ENCODE measurements around the gene UBAP1L.

Gene UBAP1L

GRCh38 chr15:65066635-65067316, 48.2 kb downstream of the UBAP1L start:
- no peak for DNase-seq (ENCODE audit: low read depth in 3 of 3)

GRCh38 chr15:65066001-65066634, 48.9 kb downstream of the UBAP1L start:
- DNase-seq (ENCODE audit: low read depth in 3 of 3), result no peak

DNA sequence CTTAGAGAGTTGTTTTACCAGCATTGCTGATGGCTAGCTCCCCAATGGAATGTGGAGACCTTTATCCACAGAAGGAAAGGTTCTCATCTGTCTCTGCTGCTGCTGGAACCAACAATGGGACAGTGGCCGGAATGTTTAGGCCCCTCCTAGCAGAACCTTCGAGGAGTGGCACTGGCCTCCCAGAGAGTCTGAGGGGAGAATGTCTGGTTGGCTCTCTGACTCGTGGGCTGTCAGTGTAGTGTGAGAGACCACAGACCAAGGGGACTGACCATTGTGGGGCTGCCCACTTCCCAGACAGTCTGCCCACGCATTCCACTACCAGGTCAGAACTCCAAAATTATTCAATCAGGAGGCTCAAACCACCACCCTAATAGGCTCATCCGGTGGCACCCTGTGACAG, 52.3 kb downstream of the UBAP1L start:
- DNase-seq (ENCODE audit: low read depth in 3 of 3), result no peak

- no peak for DNase-seq (ENCODE audit: low read depth in 3 of 3)
Observed at GRCh38 chr15:65062061-65062460, 52.9 kb downstream of the UBAP1L start.

GRCh38 chr15:65060641-65061397, 54.2 kb downstream of the UBAP1L start:
- DNase-seq (ENCODE audit: low read depth in 3 of 3), result no peak

GRCh38 chr15:65059931-65060596, 54.9 kb downstream of the UBAP1L start:
- DNase-seq (ENCODE audit: low read depth in 3 of 3), result no peak

DNA sequence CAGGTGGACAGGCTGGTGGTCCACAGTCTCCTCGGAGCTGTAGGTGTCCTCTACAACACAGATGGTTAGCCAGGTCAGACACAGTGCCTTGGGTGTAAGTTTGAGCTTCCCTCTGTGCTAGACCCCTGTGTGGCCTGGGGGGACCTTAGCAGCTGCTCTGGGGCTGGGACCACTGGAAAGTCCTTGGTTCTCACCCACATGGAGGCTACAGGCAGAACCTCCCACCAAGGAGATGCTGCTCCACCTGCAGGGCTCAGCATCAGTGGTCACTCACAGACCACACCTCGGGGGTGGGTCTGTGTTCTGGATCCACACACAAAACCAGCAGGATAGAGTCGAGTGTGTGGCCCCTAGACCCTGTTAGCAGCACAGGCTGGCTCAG, 55.6 kb downstream of the UBAP1L start:
- DNase-seq (ENCODE audit: low read depth in 3 of 3), result no peak

GRCh38 chr15:65058394-65059368, 56.3 kb downstream of the UBAP1L start:
- DNase-seq (ENCODE audit: low read depth in 3 of 3), result no peak

GRCh38 chr15:65057549-65057940, 57.5 kb downstream of the UBAP1L start:
- DNase-seq (ENCODE audit: low read depth in 3 of 3), result no peak

GRCh38 chr15:65056868-65057548, 58.0 kb downstream of the UBAP1L start:
- DNase-seq (ENCODE audit: low read depth in 3 of 3), result no peak

GRCh38 chr15:65056106-65056505, 58.9 kb downstream of the UBAP1L start:
- DNase-seq (ENCODE audit: low read depth in 3 of 3), result no peak

DNA sequence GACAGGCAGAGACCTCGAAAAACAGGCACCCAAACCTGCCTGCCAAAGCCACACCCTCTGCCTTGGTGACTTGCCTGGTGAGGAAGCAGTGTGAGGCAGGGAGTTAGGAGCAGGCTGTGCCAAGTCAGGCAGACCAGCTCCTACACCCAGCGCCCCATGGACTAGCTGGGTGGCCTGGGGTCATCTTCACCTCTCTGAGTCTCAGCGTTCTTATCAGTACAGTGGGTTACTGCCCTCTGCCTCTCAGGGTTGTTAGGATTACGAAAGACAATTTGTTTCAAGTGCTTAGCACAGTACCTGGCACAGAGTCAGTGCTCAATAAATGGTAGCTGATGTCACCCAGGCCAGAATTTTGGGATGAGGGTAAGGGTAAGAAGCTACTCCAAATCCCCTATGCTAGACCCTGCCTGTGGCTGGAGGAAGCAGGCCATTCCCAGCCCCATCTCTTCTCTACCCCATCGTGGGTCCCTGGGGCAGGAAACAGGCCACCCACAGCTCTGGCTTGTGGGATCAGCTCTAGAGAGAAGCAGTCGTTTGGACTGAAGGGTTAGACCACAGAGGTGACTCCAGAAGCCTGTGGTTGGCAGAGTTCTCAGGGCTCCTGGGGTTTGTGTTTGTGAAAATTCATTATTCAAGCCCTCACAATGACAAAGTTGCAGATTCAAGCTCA, 59.7 kb downstream of the UBAP1L start:
- no peak for DNase-seq (ENCODE audit: low read depth in 3 of 3)

DNA sequence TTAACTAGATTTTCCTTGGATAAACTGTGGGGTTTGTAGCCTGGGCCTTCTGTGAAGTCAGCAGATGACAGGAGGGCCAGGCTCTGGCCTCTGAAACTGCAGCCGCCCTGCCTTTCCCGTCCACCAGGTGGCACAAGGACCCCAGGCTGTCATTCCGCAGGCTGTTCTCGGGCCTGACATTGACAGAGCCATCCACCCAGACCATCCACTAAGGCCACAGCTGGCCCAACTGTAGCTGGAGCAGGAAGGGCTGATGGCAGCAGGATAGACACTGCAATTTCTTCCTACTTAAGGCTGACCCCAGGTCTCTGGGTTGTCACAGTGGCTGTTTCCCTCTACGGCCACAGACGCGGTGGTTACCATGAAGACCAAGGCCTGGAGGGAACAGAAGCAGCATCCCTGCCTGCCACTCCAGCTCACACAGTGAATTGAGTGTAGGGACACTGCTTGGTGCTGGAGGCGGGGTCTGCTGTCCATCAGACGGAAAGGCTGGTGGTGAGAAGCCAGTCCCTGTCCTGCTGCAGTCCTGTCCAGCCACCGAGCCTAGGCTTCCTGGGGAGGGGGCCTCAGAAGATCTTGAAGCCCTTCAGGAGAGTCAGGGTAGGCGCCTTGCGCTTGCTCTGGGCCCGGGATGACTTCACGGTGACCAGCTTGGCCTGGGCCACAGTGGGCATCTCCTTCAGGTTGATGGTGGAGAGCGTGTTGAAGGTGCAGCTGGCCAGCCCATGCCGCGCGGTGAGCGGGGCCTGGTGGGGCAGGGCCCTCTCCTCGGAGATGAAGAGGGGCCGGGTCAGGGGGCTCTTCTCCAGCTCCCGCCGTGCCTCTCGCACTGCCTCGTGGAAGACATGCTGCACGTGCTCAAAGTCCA, 60.4 kb downstream of the UBAP1L start:
- peak in 1 of 3 donors; percentile 52 for DNase-seq (ENCODE audit: low read depth in 3 of 3)

DNA sequence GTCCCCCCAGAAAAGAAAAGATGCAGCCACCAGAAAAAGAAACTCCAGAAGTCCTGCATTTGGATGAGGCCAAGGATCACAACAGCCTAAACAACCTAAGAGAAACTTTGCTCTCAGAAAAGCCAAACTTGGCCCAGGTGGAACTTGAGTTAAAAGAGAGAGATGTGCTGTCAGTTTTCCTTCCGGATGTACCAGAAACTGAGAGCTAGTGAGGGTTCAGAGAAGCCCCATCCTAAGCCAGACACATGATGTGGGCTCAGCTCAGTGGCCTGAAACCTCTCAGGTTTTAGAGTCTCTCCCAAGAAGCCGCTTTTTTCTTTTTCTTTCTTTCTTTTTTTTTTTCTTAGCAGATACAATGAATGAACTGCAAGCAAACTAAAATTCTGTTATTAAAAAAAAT, 62.0 kb downstream of the UBAP1L start:
- DNase-seq (ENCODE audit: low read depth in 3 of 3), result no peak

DNA sequence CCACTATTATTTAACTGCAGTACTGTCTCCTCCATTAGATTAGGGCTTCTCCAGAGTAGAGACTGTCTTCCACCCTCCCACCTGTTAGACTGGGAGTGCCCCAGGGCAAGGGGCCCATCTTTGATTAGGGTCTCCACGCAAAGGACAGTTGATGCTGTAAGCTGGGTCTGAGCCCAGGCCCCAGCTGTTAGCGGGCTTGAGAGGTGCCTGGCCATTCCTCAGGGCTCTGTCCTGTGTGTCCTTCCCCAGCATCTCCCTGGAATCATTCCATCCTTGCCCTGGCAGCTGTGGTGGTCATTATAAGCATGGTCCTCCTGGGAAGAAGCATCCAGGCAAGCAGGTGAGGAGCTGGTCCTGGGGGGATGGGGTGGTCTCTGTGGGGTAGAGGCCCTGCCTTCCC, 63.7 kb downstream of the UBAP1L start:
- no peak for DNase-seq (ENCODE audit: low read depth in 3 of 3)

GRCh38 chr15:65050270-65050669, 64.7 kb downstream of the UBAP1L start:
- DNase-seq (ENCODE audit: low read depth in 3 of 3), result no peak

DNA sequence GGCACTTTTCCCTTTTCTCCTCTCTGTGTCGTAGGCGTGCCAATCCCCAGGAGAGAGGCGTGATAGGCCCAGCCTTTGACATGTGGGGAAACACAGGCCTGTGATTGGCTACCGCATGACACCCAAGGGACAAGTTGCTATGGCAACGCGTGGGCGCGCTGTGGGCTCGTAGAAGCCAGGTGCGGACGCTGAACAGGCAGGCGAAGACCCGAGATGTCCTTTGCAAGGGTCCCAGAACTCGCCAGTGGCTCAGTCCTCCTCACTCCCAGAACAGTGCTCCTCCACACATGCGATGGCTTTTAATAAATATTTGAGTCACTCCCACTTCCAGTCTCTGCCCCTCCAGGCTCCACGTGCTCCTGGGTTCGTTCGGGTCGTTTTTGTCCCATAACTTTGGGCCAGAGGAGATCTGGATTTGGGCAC, 65.6 kb downstream of the UBAP1L start:
- peak; percentile 83 to 85 (median 85) for DNase-seq (ENCODE audit: low read depth in 3 of 3)

- no peak for DNase-seq (ENCODE audit: low read depth in 3 of 3)
Observed at GRCh38 chr15:65048241-65048640, 66.8 kb downstream of the UBAP1L start.

Data from stimulated activated CD4-positive, alpha-beta T cell treated with anti-CD3 and anti-CD28 coated beads, TNF-alpha, amount 100 ng/mL, for 48 hours (primary cell).